Ovary (tissue), 3 donors: ENCODE results near the gene ELMOD3.

Source experiments
- CTCF ChIP-seq, 3 donors: fragments of 450-650 bp in 2 of 3; fragments of 200-600 bp in 1 of 3; IDR thresholded peaks; one replicate each; pipeline versions ENCODE4 v1.5.1 to v1.8.0; 2016 to 2022; ENCODE audit warnings: antibody characterized with exemption in 3 of 3, mild to moderate bottlenecking in 1 of 3
- EP300 ChIP-seq: sonication (generic); formaldehyde crosslinking; IDR thresholded peaks from one replicate; pipeline ENCODE4 v1.6.1; 2017; ENCODE audit warnings: antibody characterized with exemption
- POLR2A ChIP-seq: fragments of 450-650 bp; IDR thresholded peaks from one replicate; pipeline ENCODE4 v1.6.1; 2017; ENCODE audit warnings: antibody characterized with exemption, mild to moderate bottlenecking, moderate library complexity
- donor health status: DM: no; HTN: no; CAD: no.

DNA sequence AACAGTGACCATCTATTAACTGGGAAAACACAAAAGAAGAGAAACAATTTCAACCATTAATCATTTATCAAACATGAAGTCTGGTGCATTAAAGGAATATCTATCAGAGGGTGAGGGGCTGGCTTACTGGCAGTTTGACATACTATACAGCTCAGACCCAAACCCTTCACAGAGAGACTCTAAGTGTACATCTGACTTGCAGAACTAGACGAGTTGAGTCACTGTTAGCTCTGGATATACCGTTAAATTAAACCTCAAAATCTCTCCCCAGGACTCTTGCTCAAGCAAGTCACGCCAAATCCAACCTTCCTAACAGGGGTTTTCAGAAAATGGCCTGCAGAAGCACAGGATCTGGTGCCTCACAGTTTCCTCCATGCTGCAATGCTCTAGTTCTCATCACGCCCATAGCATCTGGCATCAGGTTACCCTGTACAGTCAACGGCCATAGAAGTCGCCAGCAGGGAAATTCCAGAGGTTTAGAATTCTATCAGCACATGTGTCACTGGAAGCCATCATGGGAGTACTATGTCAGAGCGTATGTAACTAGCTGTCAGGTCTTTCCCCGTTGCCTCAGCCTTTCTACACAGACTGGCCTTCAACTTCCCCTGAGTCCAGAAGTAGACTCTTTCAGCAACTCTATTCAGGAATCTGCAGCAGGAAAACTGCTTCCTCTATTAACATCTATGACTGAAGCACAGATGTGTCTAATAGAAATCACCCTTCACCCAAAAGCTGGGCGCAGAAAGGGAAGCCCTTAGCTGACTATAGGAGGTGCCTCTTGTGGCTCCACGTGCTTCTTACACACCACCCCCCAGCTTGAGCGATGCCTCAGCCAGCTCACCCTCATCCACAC lies 36.1 kb upstream of the ELMOD3 start:
- TF ChIP-seq CTCF (IDR thresholded peaks at IDR 0.05), result no peak
- TF ChIP-seq POLR2A, result no peak
- TF ChIP-seq EP300, result no peak
